Small intestine (tissue), 7 donors: ENCODE results near the gene BEST1. TPM values are rescaled to one million over a fixed set of nuclear protein-coding genes. Genes with fewer than 3 reads are reported as not detected.
"Not testable (repeated sequence)": the region's sequence is repeated elsewhere in the genome, so short reads cannot be mapped to it uniquely, and the experiment has no call there.

ENCODE experiments used
- DNase-seq, 2 donors: peaks; one replicate each; pipeline versions ENCODE4 v3.0.0 to v3.0.0-alpha.2; 2013
- FAIRE-seq: peaks from 2 replicates; lab custom pipeline; 2012; peaks lifted over from hg19 to GRCh38; lab: Jason Lieb, UNC
- H3K27ac ChIP-seq, 3 donors: one replicate each; pipeline ENCODE4 v1.5.1; 2013; ENCODE audit warnings: low read length in 2 of 3, mild to moderate bottlenecking in 2 of 3, control low read depth in 1 of 3, inconsistent platforms in 1 of 3, low read depth in 1 of 3, moderate library complexity in 1 of 3
- H3K27me3 ChIP-seq, 3 donors: one replicate each; pipeline ENCODE4 v1.6.1; 2013; ENCODE audit warnings: low read length in 3 of 3, inconsistent platforms in 1 of 3; ENCODE audit not compliant: control insufficient read depth in 3 of 3, insufficient read depth in 3 of 3
- H3K36me3 ChIP-seq, 3 donors: one replicate each; pipeline ENCODE4 v1.6.1; 2013; ENCODE audit warnings: low read length in 3 of 3, inconsistent platforms in 1 of 3, low read depth in 1 of 3, mild to moderate bottlenecking in 1 of 3, moderate library complexity in 1 of 3; ENCODE audit not compliant: control insufficient read depth in 3 of 3, insufficient read depth in 2 of 3
- H3K4me1 ChIP-seq, 3 donors: one replicate each; pipeline ENCODE4 v1.6.1; 2013; ENCODE audit warnings: low read length in 2 of 3, inconsistent platforms in 1 of 3, low read depth in 1 of 3, mild to moderate bottlenecking in 1 of 3, moderate library complexity in 1 of 3; ENCODE audit not compliant: control insufficient read depth in 3 of 3, insufficient read depth in 2 of 3
- H3K4me3 ChIP-seq, 3 donors: one replicate each; pipeline ENCODE4 v1.5.1; 2013; ENCODE audit warnings: low read length in 3 of 3, control low read depth in 1 of 3, inconsistent platforms in 1 of 3, low read depth in 1 of 3, mild to moderate bottlenecking in 1 of 3, moderate library complexity in 1 of 3
- H3K9me3 ChIP-seq, 2 donors: one replicate each; pipeline ENCODE4 v1.6.1; 2013; ENCODE audit warnings: low read depth in 1 of 2, low read length in 1 of 2; ENCODE audit not compliant: control insufficient read depth in 2 of 2, insufficient read depth in 1 of 2
- WGBS, 3 donors: extraction: QIAGEN DNeasy Blood & Tissue Kit; methylation state at CpG; one replicate each; pipeline ENCODE4 v1.1.7; 2013; 5-methylcytosine and 5-hydroxymethylcytosine counted together
- polyA plus RNA-seq, 4 donors: library from polyadenylated mRNA; stranded (reverse) in 3 of 4; unstranded in 1 of 4; fragments of 200-250 nt in 3 of 4; fragments of 120-200 nt in 1 of 4; gene quantifications; one replicate each; pipeline versions ENCODE4 v1.2.1 to v1.2.3, GENCODE V29; 2013
- donor health status: healthy with polysubstance abuse.
- donor health status: control.
- donor health status: control.
- donor health status: Bipolar disorder and iron deficiency.
- donor health status: healthy.

The BEST1 gene
- polyA plus RNA-seq, 4 donors, result 2.7 to 4.7 (median 3.9) TPM

GRCh38 chr11:61947486-61948210 lies 2.5 kb upstream of the BEST1 start:
- H3K4me1 ChIP-seq, result peaks cover 0 to 4% (median 0%) of the 10 kb centered on the region in 3 donors
- H3K9me3 ChIP-seq, result no peaks in the 10 kb centered on the region
- no peak overlapping the region for H3K4me3 ChIP-seq
- H3K27ac ChIP-seq, result no peak overlapping the region
- no peaks in the 10 kb centered on the region for H3K27me3 ChIP-seq
- H3K36me3 ChIP-seq, result no peaks in the 10 kb centered on the region
- no peak for FAIRE-seq
- DNase-seq, result peak; percentile 80 to 84
- WGBS, 3 donors, result 2 to 9% (median 7%) methylated on average over 8 of the region's 8 CpGs

GRCh38 chr11:61948505-61948904 lies 1.6 kb upstream of the BEST1 start:
- no peak overlapping the region for H3K27ac ChIP-seq
- H3K9me3 ChIP-seq, result no peaks in the 10 kb centered on the region
- FAIRE-seq (no peak), DNase-seq (no peak)
- peaks cover 0 to 4% (median 0%) of the 10 kb centered on the region in 3 donors for H3K4me1 ChIP-seq
- H3K4me3 ChIP-seq, result no peak overlapping the region
- H3K27me3 ChIP-seq, result no peaks in the 10 kb centered on the region
- H3K36me3 ChIP-seq, result no peaks in the 10 kb centered on the region
- 42 to 76% (median 49%) methylated on average over 7 of the region's 7 CpGs for WGBS, 3 donors

- Histone ChIP-seq H3K4me1 (peaks cover 0 to 4% (median 0%) of the 10 kb centered on the region in 3 donors), H3K27ac (peak overlapping the region in 2 of 3 donors; percentile 52 to 61), H3K4me3 (no peak overlapping the region), H3K36me3 (no peaks in the 10 kb centered on the region), H3K9me3 (no peaks in the 10 kb centered on the region), H3K27me3 (peaks cover 0 to 5% (median 0%) of the 10 kb centered on the region in 3 donors)
- DNase-seq (peak in 1 of 2 donors; percentile 60), FAIRE-seq (no peak)
- 51 to 58% (median 56%) methylated on average over 9 of the region's 9 CpGs for WGBS, 3 donors
Measured at GRCh38 chr11:61949169-61950034, 749 bp upstream of the BEST1 start.

GRCh38 chr11:61951484-61952135 lies 1.5 kb downstream of the BEST1 start:
- no peaks in the 10 kb centered on the region for H3K9me3 ChIP-seq
- H3K36me3 ChIP-seq, result peaks cover 0 to 5% (median 0%) of the 10 kb centered on the region in 3 donors
- FAIRE-seq (no peak), DNase-seq (no peak)
- 91 to 93% (median 92%) methylated on average over 11 of the region's 11 CpGs for WGBS, 3 donors
- H3K27ac ChIP-seq, result no peak overlapping the region
- H3K4me1 ChIP-seq, result peaks cover 0 to 18% (median 2%) of the 10 kb centered on the region in 3 donors
- H3K27me3 ChIP-seq, result peaks cover 0 to 7% (median 0%) of the 10 kb centered on the region in 3 donors
- no peak overlapping the region for H3K4me3 ChIP-seq

GRCh38 chr11:61952882-61953281 lies 2.7 kb downstream of the BEST1 start:
- WGBS, 3 donors, result 65 to 83% (median 80%) methylated on average over 3 of the region's 3 CpGs
- DNase-seq, result no peak
- Histone ChIP-seq H3K4me1 (peaks cover 0 to 14% (median 2%) of the 10 kb centered on the region in 3 donors), H3K9me3 (no peaks in the 10 kb centered on the region), H3K4me3 (no peak overlapping the region), H3K27ac (no peak overlapping the region), H3K36me3 (peaks cover 0 to 16% (median 0%) of the 10 kb centered on the region in 3 donors), H3K27me3 (peaks cover 0 to 7% (median 0%) of the 10 kb centered on the region in 3 donors)
- FAIRE-seq, result no peak

GRCh38 chr11:61953632-61954031 lies 3.5 kb downstream of the BEST1 start:
- peaks cover 0 to 22% (median 0%) of the 10 kb centered on the region in 3 donors for H3K36me3 ChIP-seq
- H3K27ac ChIP-seq, H3K27me3 ChIP-seq, FAIRE-seq, H3K4me3 ChIP-seq, DNase-seq, H3K9me3 ChIP-seq: not testable (repeated sequence)
- H3K4me1 ChIP-seq, result peaks cover 0 to 17% (median 2%) of the 10 kb centered on the region in 3 donors
- 89 to 94% (median 92%) methylated on average over 5 of the region's 5 CpGs for WGBS, 3 donors

GRCh38 chr11:61954106-61954850 lies 4.1 kb downstream of the BEST1 start:
- no peak for FAIRE-seq
- H3K4me3 ChIP-seq, result no peak overlapping the region
- 92 to 93% (median 93%) methylated on average over 9 of the region's 9 CpGs for WGBS, 3 donors
- no peaks in the 10 kb centered on the region for H3K9me3 ChIP-seq
- no peak for DNase-seq
- peaks cover 0 to 25% (median 0%) of the 10 kb centered on the region in 3 donors for H3K36me3 ChIP-seq
- peaks cover 0 to 24% (median 2%) of the 10 kb centered on the region in 3 donors for H3K4me1 ChIP-seq
- peaks cover 0 to 7% (median 0%) of the 10 kb centered on the region in 3 donors for H3K27me3 ChIP-seq
- H3K27ac ChIP-seq, result peak overlapping the region in 2 of 3 donors; percentile 27 to 35
